Chondrocyte (in vitro differentiated cells): ENCODE results near the gene SLC11A1. TPM values are rescaled to one million over a fixed set of nuclear protein-coding genes. Genes with fewer than 3 reads are reported as not detected.

Experiments
- DNase-seq: peaks from one replicate; pipeline ENCODE4 v3.0.0; 2021; ENCODE audit warnings: mixed read lengths, low spot score
- H3K27ac Mint-ChIP-seq: one replicate; pipeline ENCODE4 v1.8.0; 2021; ENCODE audit warnings: mild to moderate bottlenecking, moderate library complexity, mixed read lengths; ENCODE audit not compliant: unreplicated experiment
- H3K27me3 Mint-ChIP-seq: 2 replicates; pipeline ENCODE4 v1.8.0; 2021; ENCODE audit warnings: low read depth, mixed read lengths
- H3K36me3 Mint-ChIP-seq: 2 replicates; pipeline ENCODE4 v1.8.0; 2021; ENCODE audit warnings: low read depth, mixed read lengths
- H3K4me1 Mint-ChIP-seq: 2 replicates; pipeline ENCODE4 v1.8.0; 2021; ENCODE audit warnings: low read depth, mild to moderate bottlenecking, mixed read lengths
- H3K4me3 Mint-ChIP-seq: one replicate; pipeline ENCODE4 v1.8.0; 2021; ENCODE audit warnings: mild to moderate bottlenecking, moderate library complexity, mixed read lengths; ENCODE audit not compliant: unreplicated experiment
- H3K9me3 Mint-ChIP-seq: 2 replicates; pipeline ENCODE4 v1.8.0; 2021; ENCODE audit warnings: low read depth, mixed read lengths
- total RNA-seq: library from RNA; stranded (reverse); gene quantifications from 3 replicates; pipeline ENCODE4 v1.2.1, GENCODE V29; 2021
- TF ChIP-seq, protein P1 (sequence below): fragments of 200-600 bp; sonication (generic); IDR thresholded peaks from 2 replicates; pipeline ENCODE4 v1.5.0; 2021; ENCODE audit warnings: antibody characterized with exemption, mild to moderate bottlenecking, moderate library complexity

Gene SLC11A1
- total RNA-seq, 1 donor from 2014 or later, result 0.10 TPM

GRCh38 chr2:218397463-218397819 is 15.4 kb downstream of the SLC11A1 start:
- TF ChIP-seq, protein P1, sequence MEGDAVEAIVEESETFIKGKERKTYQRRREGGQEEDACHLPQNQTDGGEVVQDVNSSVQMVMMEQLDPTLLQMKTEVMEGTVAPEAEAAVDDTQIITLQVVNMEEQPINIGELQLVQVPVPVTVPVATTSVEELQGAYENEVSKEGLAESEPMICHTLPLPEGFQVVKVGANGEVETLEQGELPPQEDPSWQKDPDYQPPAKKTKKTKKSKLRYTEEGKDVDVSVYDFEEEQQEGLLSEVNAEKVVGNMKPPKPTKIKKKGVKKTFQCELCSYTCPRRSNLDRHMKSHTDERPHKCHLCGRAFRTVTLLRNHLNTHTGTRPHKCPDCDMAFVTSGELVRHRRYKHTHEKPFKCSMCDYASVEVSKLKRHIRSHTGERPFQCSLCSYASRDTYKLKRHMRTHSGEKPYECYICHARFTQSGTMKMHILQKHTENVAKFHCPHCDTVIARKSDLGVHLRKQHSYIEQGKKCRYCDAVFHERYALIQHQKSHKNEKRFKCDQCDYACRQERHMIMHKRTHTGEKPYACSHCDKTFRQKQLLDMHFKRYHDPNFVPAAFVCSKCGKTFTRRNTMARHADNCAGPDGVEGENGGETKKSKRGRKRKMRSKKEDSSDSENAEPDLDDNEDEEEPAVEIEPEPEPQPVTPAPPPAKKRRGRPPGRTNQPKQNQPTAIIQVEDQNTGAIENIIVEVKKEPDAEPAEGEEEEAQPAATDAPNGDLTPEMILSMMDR, result no peak
- no peaks in the 10 kb centered on the region for H3K27me3 Mint-ChIP-seq
- no peak for DNase-seq
- H3K9me3 Mint-ChIP-seq, result no peaks in the 10 kb centered on the region
- H3K36me3 Mint-ChIP-seq, result peaks cover 1% of the 10 kb centered on the region
- H3K4me3 Mint-ChIP-seq, result peak overlapping the region; percentile 89
- peaks cover 32% of the 10 kb centered on the region for H3K4me1 Mint-ChIP-seq
- peak overlapping the region; percentile 98 for H3K27ac Mint-ChIP-seq

DNA sequence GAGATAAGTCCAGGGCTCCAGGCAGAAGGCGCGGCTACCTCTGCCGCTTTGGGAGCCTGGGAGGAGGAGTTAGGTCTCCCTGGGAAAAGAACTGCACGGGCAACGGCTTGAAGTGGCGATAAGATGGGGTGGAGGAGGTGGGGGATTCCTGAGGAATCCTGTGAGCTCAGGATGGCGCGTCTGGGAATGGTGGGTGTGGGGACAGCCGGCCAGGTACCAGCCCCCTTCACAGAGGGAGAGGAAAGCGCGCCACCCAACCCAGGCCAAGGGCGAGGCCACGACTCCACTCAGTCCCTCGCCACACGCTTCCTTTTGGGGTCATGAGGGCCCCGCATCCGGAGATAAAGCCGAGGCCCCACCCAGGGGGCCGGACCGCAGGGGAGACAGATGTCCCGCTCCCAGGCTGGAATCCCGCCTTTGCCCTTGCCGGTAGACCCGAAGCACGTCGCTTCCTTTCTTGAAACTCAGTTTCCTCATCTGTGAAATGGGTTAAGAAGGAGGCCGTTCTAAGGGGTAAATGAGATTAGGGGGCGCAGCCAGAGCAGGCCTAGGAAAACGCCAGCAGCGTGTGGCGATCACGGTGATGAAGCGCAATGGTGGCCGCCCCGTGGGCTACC is 15.9 kb downstream of the SLC11A1 start:
- no peak for DNase-seq

GRCh38 chr2:218398437-218399390 is 16.6 kb downstream of the SLC11A1 start:
- no peaks in the 10 kb centered on the region for H3K27me3 Mint-ChIP-seq
- peaks cover 5% of the 10 kb centered on the region for H3K36me3 Mint-ChIP-seq
- peaks cover 32% of the 10 kb centered on the region for H3K4me1 Mint-ChIP-seq
- H3K9me3 Mint-ChIP-seq, result no peaks in the 10 kb centered on the region
- TF ChIP-seq, protein P1, result peak; percentile 19
- peak overlapping the region; percentile 98 for H3K27ac Mint-ChIP-seq
- H3K4me3 Mint-ChIP-seq, result peak overlapping the region; percentile 89
- no peak for DNase-seq

More for the DNA sequence above, 15.9 kb downstream of the SLC11A1 start:
- Mint-ChIP-seq H3K4me1 (peaks cover 32% of the 10 kb centered on the region), H3K4me3 (peak overlapping the region; percentile 89), H3K27me3 (no peaks in the 10 kb centered on the region), H3K9me3 (no peaks in the 10 kb centered on the region), H3K27ac (peak overlapping the region; percentile 98), H3K36me3 (peaks cover 1% of the 10 kb centered on the region)
- TF ChIP-seq, protein P1, result no peak

DNA sequence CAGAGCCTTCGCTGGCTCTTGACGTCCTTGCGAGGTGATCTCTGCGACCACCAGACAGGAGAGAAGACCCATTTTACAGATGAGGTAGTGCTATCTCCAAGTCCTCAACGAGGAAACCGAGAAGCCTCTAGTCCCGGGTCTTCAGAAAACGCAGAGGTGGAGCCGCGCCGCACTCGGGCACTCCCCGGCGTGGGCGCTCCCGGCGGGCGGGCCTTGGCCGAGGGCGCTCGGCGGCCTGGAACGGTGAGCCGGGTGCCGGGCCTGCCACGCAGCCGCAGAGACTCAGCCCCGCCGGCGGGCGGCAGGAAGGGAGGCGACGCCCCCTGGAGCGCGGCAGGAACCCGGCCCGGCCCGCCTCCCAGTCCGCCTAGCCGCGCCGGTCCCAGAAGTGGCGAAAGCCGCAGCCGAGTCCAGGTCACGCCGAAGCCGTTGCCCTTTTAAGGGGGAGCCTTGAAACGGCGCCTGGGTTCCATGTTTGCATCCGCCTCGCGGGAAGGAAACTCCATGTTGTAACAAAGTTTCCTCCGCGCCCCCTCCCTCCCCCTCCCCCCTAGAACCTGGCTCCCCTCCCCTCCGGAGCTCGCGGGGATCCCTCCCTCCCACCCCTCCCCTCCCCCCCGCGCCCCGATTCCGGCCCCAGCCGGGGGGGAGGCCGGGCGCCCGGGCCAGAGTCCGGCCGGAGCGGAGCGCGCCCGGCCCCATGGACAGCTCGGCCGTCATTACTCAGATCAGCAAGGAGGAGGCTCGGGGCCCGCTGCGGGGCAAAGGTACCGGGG is 17.5 kb downstream of the SLC11A1 start, which contains the start of gene CTDSP1:
TSS of gene CTDSP1 (plus strand) at position 478 of the 776 bp plus-strand sequence. CDS start at position 701, 223 bp downstream.
- peaks cover 10% of the 10 kb centered on the region for H3K36me3 Mint-ChIP-seq
- no peaks in the 10 kb centered on the region for H3K9me3 Mint-ChIP-seq
- H3K27me3 Mint-ChIP-seq, result no peaks in the 10 kb centered on the region
- TF ChIP-seq, protein P1, result peak; percentile 24
- H3K4me1 Mint-ChIP-seq, result peaks cover 33% of the 10 kb centered on the region
- no peak for DNase-seq
- H3K4me3 Mint-ChIP-seq, result peak within 1 kb of the TSS; percentile 95
- peak within 1 kb of the TSS; percentile 92 for H3K27ac Mint-ChIP-seq
